SK-N-SH (cell line): ENCODE results near the gene PYGB.
"Not testable (repeated sequence)": the region's sequence is repeated elsewhere in the genome, so short reads cannot be mapped to it uniquely, and the experiment has no call there.

Source experiments
- CHD2 ChIP-seq: fragments of 150-350 bp; IDR thresholded peaks from 2 replicates; pipeline ENCODE4 v1.6.1; 2018; ENCODE audit warnings: low read length; ENCODE audit not compliant: partially characterized antibody
- CTCF ChIP-seq: fragments of 200-600 bp; sonication (generic); IDR thresholded peaks from 2 replicates; pipeline ENCODE4 v1.6.1; 2017; ENCODE audit warnings: antibody characterized with exemption, mild to moderate bottlenecking, moderate library complexity
- EP300 ChIP-seq, 2 experiments: IDR thresholded peaks; 2 replicates each; pipeline versions ENCODE4 v1.4.0 to v1.6.1; 2012; ENCODE audit warnings: borderline replicate concordance in 1 of 2, low read depth in 1 of 2, low read length in 1 of 2
- JUND ChIP-seq: IDR thresholded peaks from 2 replicates; pipeline ENCODE4 v1.4.0; 2012
- POLR2AphosphoS5 ChIP-seq: IDR thresholded peaks from 2 replicates; pipeline ENCODE4 v1.6.1; 2012; ENCODE audit warnings: low read depth, low read length
- REST ChIP-seq: IDR thresholded peaks from 2 replicates; pipeline ENCODE4 v1.6.1; 2012; ENCODE audit warnings: mild to moderate bottlenecking, low read depth, low read length, moderate library complexity

- TF ChIP-seq POLR2AphosphoS5; CTCF; CHD2; EP300 (IDR thresholded peaks at IDR 0.05; ENCODE audit: borderline replicate concordance in 1 of 2, low read depth in 1 of 2, low read length in 1 of 2); JUND; REST: not testable (repeated sequence)
Measured at GRCh38 chr20:25234009-25234849, 13.7 kb upstream of the PYGB start.
